Caco-2 (cell line): ENCODE results near the gene TAMALIN. TPM values are rescaled to one million over a fixed set of nuclear protein-coding genes. Genes with fewer than 3 reads are reported as not detected.

Experiments
- BruUV-seq: library from RNA; stranded (reverse); fragments of 400-500 nt; replicated peaks from 2 replicates; lab custom pipeline; 2021; lab: Mats Ljungman, UMichigan
- CTCF ChIA-PET: fragments of 300-600 bp; sonication (Branson Sonifier 250); formaldehyde crosslinking; loops from one replicate; lab custom pipeline; 2022; ENCODE audit warnings: antibody characterized with exemption; lab: Charles Lee
- POLR2A ChIA-PET: fragments of 300-600 bp; sonication (Branson Sonifier 250); formaldehyde crosslinking; loops from one replicate; lab custom pipeline; 2022; ENCODE audit warnings: antibody characterized with exemption; lab: Charles Lee
- DNase-seq, 2 experiments: peaks; one replicate each; pipeline versions ENCODE4 v3.0.0 to v3.0.0-alpha.2; 2020 to 2022
- H3K27me3 ChIP-seq: replicated peaks from 2 replicates; pipeline ENCODE4 v1.6.0; 2011; ENCODE audit warnings: low read length; ENCODE audit not compliant: control insufficient read depth, insufficient read depth
- H3K36me3 ChIP-seq: 2 replicates; pipeline ENCODE4 v1.5.1; 2011; ENCODE audit warnings: low read length; ENCODE audit not compliant: control insufficient read depth, insufficient read depth
- H3K4me1 ChIP-seq: fragments of 250-450 bp; sonication (Bioruptor Pico); 2 replicates; pipeline ENCODE4 v1.5.1; 2020; ENCODE audit warnings: mild to moderate bottlenecking
- H3K4me3 ChIP-seq: 2 replicates; pipeline ENCODE4 v1.5.1; 2011; ENCODE audit warnings: low read depth, mild to moderate bottlenecking, control low read depth, low read length
- H3K9me3 ChIP-seq: fragments of 250-450 bp; sonication (Bioruptor Pico); 2 replicates; pipeline ENCODE4 v1.5.1; 2020; ENCODE audit warnings: mild to moderate bottlenecking, moderate library complexity
- H3K27ac Mint-ChIP-seq: one replicate; pipeline ENCODE4 v1.8.0; 2022; ENCODE audit warnings: mixed read lengths; ENCODE audit not compliant: unreplicated experiment
- H3K27me3 Mint-ChIP-seq: one replicate; pipeline ENCODE4 v1.8.0; 2022; ENCODE audit warnings: mixed read lengths; ENCODE audit not compliant: insufficient read depth, unreplicated experiment
- H3K36me3 Mint-ChIP-seq: one replicate; pipeline ENCODE4 v1.8.0; 2022; ENCODE audit warnings: mild to moderate bottlenecking, mixed read lengths; ENCODE audit not compliant: insufficient read depth, unreplicated experiment
- H3K4me1 Mint-ChIP-seq: one replicate; pipeline ENCODE4 v1.8.0; 2022; ENCODE audit warnings: low read depth, mixed read lengths; ENCODE audit not compliant: unreplicated experiment
- H3K4me3 Mint-ChIP-seq: one replicate; pipeline ENCODE4 v1.8.0; 2022; ENCODE audit warnings: mild to moderate bottlenecking, moderate library complexity, mixed read lengths; ENCODE audit not compliant: unreplicated experiment
- H3K9me3 Mint-ChIP-seq: one replicate; pipeline ENCODE4 v1.8.0; 2022; ENCODE audit warnings: mixed read lengths; ENCODE audit not compliant: unreplicated experiment
- CTCF ChIP-seq, 2 experiments: fragments of 200-600 bp in 1 of 2; IDR thresholded peaks; 1 replicate in 1 of 2; 2 replicates in 1 of 2; pipeline versions ENCODE4 v1.5.1 to v1.8.0; 2011 to 2022; ENCODE audit warnings: antibody characterized with exemption in 1 of 2, control low read depth in 1 of 2, inconsistent platforms in 1 of 2, low read depth in 1 of 2, low read length in 1 of 2, mild to moderate bottlenecking in 1 of 2, moderate library complexity in 1 of 2; ENCODE audit not compliant: insufficient read depth in 1 of 2, severe bottlenecking in 1 of 2, unreplicated experiment in 1 of 2
- intact Hi-C: fragments of 100-400 bp; cut with micrococcal nuclease; formaldehyde crosslinking; loops from one replicate; pipeline ENCODE4 v1.10.0; 2022; ENCODE audit not compliant: unreplicated experiment
- total RNA-seq: library from RNA; stranded (reverse); gene quantifications from 2 replicates; pipeline ENCODE4 v1.2.3, GENCODE V29; 2022

The TAMALIN gene
- total RNA-seq, 1 experiment from 2014 or later = 4.1 TPM

GRCh38 chr12:52063082-52063924, 56.6 kb downstream of the TAMALIN start:
- no peak overlapping the region for H3K27ac Mint-ChIP-seq
- no peaks in the 10 kb centered on the region for H3K9me3 Mint-ChIP-seq
- POLR2A ChIA-PET = interaction anchor here (1.3 kb wide), 1 partner anchor 12 kb away, joined by 3 read pairs; the partner anchor contains the start of gene NR4A1
- TF ChIP-seq CTCF (IDR thresholded peaks at IDR 0.05; ENCODE audit: insufficient read depth in 1 of 2, low read depth in 1 of 2, low read length in 1 of 2, severe bottlenecking in 1 of 2, unreplicated experiment in 1 of 2) = no peak
- Histone ChIP-seq H3K27me3 (no peaks in the 10 kb centered on the region), H3K36me3 (no peaks in the 10 kb centered on the region), H3K9me3 (no peaks in the 10 kb centered on the region), H3K4me3 (no peak overlapping the region), H3K4me1 (no peaks in the 10 kb centered on the region)
- no peaks in the 10 kb centered on the region for H3K36me3 Mint-ChIP-seq
- H3K4me3 Mint-ChIP-seq = no peak overlapping the region
- no peak for DNase-seq
- no peaks in the 10 kb centered on the region for H3K27me3 Mint-ChIP-seq
- CTCF ChIA-PET = interaction anchor here (0.7 to 5.5 kb wide), 4 partner anchors 14 to 38 kb away, joined by 3 to 25 read pairs (median 6); no protein-coding TSS in a partner anchor
- H3K4me1 Mint-ChIP-seq = no peaks in the 10 kb centered on the region
- no TSS peak for BruUV-seq
- intact Hi-C loops = no loop called here

- Histone ChIP-seq H3K4me1 (no peaks in the 10 kb centered on the region), H3K36me3 (no peaks in the 10 kb centered on the region), H3K4me3 (no peak overlapping the region), H3K27me3 (no peaks in the 10 kb centered on the region), H3K9me3 (no peaks in the 10 kb centered on the region)
- Mint-ChIP-seq H3K4me1 (no peaks in the 10 kb centered on the region), H3K9me3 (no peaks in the 10 kb centered on the region), H3K36me3 (no peaks in the 10 kb centered on the region), H3K27ac (no peak overlapping the region), H3K27me3 (no peaks in the 10 kb centered on the region), H3K4me3 (no peak overlapping the region)
- ChIA-PET CTCF (interaction anchor here (0.7 to 5.5 kb wide), 4 partner anchors 13 to 38 kb away, joined by 3 to 25 read pairs (median 4); partner anchors contain the start of gene NR4A1), POLR2A (interaction anchor here (1.3 kb wide), 1 partner anchor 13 kb away, joined by 3 read pairs; the partner anchor contains the start of gene NR4A1)
- DNase-seq = no peak
- no peak for TF ChIP-seq CTCF (IDR thresholded peaks at IDR 0.05; ENCODE audit: insufficient read depth in 1 of 2, low read depth in 1 of 2, low read length in 1 of 2, severe bottlenecking in 1 of 2, unreplicated experiment in 1 of 2)
- intact Hi-C loops = no loop called here
- no TSS peak for BruUV-seq
Measured at GRCh38 chr12:52063981-52064649, 57.4 kb downstream of the TAMALIN start.

Other genes with a start within 250 kb of the TAMALIN start
- 3.5 and 3.6 TPM in 2 replicates for gene FIGNL2, start 158.2 kb upstream of the TAMALIN start, total RNA-seq
- gene ANKRD33, start 118.8 kb upstream of the TAMALIN start, total RNA-seq = not detected in 2 replicates
- gene ACVRL1, start 99.4 kb upstream of the TAMALIN start, total RNA-seq = 0.74 TPM in 1 of 2 replicates, not detected in the other
- 92.7 and 112 TPM in 2 replicates for gene ACVR1B, start 55.2 kb upstream of the TAMALIN start, total RNA-seq
- gene NR4A1, start 44.5 kb downstream of the TAMALIN start, total RNA-seq = 37.9 and 41.8 TPM in 2 replicates
- 67.2 and 78.0 TPM in 2 replicates for gene ATG101, start 63.0 kb downstream of the TAMALIN start, total RNA-seq
- not detected in 2 replicates for gene SMIM41, start 72.8 kb downstream of the TAMALIN start, total RNA-seq
- 0.26 and 0.29 TPM in 2 replicates for gene KRT80, start 185.1 kb downstream of the TAMALIN start, total RNA-seq
- 13.9 and 19.9 TPM in 2 replicates for gene KRT7, start 226.3 kb downstream of the TAMALIN start, total RNA-seq